Measurements from ENCODE around the gene CBARP.

The CBARP gene

DNA sequence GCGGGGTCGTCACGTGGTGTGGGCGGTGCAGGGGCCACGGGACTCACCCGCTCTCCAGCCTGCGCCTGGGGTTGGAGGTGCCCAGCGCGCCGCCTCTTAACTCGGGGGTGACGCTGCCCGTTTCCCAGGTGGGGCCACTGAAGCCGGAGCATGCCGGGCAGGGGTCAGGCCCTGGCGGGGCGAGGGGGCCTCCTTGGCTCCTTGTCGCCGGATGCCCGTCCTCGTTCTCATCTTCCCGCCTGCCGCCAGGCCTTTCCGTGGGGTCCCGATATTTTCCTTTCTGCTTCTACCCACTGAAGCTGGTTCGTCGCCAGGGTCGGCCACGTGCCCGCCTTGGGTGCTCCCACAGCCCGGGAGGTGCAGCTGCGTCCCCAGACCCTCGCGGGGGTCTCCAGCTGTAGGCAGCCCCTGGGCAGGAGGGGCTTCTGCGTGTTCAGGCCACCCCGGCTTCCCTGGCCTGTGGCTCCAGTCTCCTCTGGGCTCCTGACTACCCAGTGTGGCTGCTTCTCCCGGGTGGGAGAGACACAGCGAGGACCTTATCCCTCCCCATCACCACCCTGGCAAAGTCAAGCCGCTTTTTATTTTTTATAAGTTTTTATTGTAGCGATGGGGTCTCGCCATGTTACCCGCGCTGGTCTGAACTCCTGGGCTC is 38.3 kb upstream of the CBARP start:
- no peak for DNase-seq (ENCODE audit: low read depth in 2 of 2)

DNA sequence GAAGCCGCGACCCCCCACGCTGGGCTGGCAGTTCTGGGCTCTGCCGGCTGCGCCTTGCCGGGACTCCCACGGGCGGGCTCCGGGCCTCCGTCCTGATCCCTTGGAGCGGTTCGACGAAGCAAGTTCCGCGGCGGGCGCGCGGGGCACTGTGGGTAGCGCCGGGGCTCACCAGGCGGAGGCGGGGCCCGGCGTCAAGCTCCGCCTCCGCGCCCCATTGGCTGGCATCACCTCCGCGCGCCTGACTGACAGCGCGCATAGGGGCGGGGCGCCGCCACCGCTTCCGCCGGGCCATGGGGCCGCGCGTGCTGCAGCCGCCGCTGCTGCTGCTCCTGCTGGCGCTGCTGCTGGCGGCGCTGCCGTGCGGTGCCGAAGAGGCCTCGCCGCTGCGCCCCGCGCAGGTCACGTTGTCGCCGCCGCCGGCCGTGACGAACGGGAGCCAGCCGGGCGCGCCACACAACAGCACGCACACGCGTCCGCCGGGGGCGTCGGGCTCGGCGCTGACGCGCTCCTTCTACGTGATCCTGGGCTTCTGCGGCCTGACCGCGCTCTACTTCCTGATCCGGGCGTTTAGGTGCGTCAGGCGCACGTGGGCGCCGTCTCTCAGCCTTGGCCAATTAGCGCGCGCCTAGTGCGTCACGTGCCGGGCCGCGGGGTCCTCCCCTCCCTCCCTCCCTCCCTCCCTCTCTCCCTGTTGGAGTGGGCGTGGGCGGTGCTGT is 37.6 kb upstream of the CBARP start, which contains the start of gene FAM174C:
TSS of gene FAM174C (plus strand) at position 271 of the 716 bp plus-strand sequence. CDS start at position 291, 20 bp downstream.
- DNase-seq (ENCODE audit: low read depth in 2 of 2): peak; percentile 92 to 93

DNA sequence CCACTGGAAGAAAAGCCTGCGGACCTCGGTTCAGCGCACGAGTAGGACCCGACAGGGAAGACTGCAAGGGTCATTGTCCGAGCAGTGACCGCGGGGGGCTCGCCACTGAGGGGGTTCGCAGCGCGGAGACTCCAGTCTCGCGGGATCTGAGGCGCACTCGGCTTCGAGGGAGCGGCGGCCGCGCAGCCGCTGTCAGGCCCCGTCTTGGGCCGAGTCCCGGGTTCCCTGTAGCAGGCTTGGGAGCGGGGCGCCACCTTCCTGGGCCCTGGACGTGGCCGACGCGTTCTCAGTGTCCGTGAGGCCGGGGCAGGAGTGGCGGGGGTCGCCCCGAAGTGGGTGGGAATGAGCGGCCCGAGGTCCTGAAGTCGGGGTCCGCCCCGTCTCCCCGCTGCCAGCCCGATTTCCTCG is 37.1 kb upstream of the CBARP start:
- no peak for DNase-seq (ENCODE audit: low read depth in 2 of 2)

DNA sequence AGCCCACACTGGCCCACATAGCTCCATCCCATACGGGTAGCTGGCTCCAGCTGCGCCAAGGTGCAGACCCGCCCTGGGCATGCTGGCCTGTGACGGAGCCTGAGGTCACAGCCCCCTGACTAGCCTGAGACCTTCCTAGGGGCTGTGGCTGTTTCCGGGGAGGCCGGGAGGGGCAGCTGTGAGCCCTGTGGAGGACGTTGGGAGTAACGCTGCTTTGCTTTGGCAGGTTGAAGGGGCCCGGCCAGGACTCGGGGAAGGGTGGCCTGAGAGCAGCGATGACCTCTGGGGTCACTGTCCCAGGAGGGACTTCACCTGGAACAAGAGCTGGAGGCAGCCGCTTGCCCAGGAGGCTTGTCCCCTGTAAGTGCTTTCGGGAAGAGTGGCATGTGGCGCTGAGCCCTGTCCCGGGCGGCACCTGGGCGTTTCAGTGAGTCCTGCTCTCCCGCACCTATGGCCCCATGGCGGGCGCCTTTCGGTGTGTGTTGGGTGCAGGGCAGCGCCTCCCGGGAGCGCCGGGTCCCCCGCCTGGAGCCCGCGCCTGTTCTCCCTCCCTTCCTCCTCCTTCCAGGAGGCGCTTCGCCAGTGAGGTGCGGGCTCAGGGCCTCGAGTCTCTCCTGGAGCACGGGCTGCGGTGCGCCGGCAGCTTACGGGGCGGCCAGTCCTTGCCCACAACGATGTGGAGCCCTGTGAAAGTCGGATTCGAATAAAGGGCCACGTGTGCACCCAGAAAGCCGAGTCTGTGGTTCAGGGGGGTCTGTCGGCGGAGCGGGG is 36.5 kb upstream of the CBARP start:
- no peak for DNase-seq (ENCODE audit: low read depth in 2 of 2)

DNA sequence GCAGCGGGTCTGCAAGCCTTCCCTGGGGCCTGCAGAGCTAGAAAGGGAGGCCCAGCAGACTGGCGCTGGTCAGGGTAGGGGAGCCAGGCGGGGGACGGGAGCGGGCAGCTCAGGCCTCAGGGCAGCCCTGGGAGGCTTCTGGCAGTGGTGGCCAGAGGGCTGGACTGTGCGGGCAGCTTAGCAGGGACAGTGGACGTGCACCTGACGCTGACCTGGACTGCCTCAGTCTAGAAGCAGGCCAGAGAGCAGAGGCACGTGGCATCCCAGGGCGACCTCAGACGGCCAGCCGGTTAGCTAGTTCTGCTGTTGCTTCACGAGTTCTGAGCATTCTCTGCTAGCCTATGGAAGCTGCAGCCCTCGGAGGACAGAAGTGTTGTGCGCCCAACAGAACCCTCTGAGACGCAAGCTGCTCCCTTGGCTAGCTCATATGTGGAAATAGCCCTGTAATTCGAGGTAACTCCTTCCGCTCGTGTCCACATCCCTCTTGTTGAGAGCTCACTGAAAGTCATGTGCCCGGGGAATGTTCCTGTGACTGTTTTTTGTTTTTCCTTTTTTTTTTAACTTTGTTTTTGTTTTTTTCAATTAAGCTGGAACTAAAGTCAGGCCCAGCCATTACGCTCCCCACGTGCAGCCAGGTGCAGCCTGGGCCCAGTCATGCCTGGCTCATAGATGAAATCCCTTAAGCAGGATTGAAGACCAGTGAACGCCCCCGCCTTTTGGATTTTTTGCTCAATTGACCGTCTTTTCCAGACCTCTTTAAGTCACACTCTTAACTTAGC is 35.6 kb upstream of the CBARP start:
- DNase-seq (ENCODE audit: low read depth in 2 of 2): no peak

DNA sequence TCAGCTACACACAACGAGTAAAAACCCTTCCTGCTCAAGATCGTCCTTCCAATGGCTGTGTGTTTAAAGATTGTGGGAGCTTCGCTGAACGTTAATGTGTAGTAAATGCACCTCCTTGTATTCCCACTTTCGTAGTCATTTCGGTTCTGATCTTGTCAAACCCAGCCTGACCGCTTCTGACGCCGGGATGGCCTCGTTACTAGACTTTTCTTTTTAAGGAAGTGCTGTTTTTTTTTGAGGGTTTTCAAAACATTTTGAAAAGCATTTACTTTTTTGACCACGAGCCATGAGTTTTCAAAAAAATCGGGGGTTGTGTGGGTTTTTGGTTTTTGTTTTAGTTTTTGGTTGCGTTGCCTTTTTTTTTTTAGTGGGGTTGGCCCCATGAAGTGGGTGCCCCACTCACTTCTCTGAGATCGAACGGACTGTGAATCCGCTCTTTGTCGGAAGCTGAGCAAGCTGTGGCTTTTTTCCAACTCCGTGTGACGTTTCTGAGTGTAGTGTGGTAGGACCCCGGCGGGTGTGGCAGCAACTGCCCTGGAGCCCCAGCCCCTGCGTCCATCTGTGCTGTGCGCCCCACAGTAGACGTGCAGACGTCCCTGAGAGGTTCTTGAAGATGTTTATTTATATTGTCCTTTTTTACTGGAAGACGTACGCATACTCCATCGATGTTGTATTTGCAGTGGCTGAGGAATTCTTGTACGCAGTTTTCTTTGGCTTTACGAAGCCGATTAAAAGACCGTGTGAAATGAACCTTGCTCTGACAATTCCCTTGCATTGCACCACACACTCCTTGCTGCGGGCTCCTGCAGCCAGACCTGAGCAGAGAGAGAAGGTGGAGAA is 34.8 kb upstream of the CBARP start:
- DNase-seq (ENCODE audit: low read depth in 2 of 2): no peak

DNA sequence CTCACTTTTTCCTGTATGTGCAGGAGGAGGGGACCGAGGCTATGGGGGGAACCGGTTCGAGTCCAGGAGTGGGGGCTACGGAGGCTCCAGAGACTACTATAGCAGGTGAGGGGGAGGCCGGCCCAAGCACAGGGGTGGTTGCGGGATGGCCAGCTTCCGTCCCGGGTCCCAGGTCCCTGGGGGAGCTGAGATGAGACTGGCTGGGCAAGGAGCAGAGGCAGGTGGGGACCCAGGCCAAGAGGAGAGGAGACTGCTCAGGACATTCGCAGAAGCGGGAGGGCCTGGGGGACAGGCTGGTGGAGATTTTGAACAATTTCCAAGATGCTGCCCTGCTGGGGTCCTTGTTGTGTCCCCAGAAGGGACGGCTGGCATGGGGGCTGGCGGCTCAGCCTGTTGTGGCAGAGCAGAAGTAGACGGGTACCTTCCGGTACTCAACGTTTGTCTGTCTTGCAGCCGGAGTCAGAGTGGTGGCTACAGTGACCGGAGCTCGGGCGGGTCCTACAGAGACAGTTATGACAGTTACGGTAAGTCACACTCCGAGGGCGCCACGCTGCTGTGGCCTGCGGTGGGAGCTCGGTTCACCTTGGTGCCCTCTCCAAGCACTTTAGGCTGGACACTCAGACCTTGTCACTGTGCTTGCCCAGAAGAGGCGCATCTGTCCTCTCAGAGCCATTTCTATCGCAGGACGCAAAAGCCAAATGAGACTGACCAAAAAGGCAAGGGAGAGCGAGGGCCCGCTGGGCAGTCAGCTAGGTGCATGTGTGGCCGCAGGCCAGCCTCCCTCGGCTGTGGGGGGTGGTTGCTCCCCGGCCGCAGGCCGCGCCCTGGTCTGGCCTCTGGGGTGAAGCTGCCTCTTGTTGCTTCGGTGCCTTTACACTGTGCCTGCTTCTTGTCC is 34.0 kb upstream of the CBARP start:
- DNase-seq (ENCODE audit: low read depth in 2 of 2): no peak

DNA sequence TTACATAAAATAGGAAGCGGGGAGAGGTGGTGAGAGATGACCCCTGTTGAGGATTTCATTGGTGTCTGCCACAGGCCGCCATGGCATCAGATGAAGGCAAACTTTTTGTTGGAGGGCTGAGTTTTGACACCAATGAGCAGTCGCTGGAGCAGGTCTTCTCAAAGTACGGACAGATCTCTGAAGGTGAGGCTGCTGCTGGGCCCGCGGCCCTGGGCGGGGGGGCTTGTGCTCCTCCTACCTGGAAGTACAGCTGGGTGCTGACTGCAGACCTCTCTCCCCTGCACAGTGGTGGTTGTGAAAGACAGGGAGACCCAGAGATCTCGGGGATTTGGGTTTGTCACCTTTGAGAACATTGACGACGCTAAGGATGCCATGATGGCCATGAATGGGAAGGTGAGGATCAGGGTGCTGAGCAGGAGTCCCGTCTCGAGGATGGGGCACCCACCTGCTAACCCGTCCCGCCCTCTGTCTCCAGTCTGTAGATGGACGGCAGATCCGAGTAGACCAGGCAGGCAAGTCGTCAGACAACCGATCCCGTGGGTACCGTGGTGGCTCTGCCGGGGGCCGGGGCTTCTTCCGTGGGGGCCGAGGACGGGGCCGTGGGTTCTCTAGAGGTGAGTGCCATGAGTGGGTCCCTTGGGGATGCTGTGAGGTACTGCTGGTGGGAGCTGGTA is 33.2 kb upstream of the CBARP start:
- no peak for DNase-seq (ENCODE audit: low read depth in 2 of 2)

DNA sequence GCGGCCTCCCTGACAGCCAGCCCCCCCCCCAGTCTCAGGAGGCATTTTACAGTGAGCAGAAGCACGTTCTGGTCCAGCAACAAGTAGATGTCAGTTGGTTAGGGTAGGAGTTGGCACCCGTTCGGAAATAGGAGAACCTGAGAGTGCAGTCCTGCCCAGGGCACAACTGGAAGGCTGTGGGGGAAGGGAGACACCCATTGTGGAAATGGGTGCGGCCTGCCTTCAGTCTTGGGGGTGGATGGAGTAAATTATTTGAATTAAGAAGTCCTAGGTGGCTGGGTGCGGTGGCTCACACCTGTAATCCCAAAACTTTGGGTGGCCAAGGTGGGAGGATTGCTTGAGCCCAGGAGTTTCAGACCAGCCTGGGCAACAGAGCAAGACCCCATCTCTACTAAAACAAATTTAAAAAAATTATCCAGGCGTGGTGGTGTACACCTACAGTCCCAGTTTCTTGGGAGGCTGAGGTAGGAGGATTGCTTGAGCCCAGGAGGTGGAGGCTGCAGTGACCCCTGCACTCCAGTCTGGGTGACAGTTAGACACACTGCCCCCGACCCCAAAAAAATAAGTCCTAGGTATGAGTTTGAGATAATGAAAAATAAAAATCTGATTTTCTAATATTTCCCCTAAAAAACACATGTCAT is 32.5 kb upstream of the CBARP start:
- no peak for DNase-seq (ENCODE audit: low read depth in 2 of 2)

DNA sequence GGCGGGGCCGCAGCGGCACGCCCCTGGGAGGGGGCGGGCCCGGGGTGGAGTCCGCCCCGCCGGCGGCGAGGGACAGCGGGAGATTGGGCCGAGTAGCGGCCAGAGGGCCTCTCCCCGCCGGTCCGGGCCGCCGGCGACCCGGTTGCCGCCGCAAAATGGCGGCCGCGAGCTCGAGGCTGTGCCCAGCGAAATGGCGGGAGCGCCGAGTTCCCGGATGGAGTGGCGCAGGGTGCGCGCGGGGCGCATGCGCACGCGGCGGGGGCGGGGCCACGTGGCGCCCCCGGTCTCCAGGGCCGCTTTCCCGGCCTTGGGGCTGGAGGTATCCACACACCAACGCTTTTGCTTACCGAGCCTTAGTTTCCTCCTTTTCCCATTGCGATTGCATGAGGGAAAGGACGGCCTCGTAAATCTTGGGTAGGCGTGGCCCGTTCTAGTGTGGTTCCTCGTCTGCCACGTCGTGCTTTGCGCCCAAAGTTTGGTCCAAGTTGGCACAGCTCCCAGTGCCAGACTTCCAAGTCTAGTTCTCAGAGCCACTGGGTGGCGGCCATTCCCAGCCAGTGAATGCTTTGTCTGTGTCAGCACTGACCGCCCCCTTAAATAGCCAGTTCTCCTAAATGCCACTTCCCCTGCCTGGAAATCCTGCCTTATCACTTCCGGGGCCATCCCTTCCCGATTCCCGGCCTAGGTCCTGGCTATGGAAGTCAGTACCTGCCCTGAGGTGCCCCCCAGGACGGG is 31.8 kb upstream of the CBARP start:
- DNase-seq (ENCODE audit: low read depth in 2 of 2): peak; percentile 68 to 71

DNA sequence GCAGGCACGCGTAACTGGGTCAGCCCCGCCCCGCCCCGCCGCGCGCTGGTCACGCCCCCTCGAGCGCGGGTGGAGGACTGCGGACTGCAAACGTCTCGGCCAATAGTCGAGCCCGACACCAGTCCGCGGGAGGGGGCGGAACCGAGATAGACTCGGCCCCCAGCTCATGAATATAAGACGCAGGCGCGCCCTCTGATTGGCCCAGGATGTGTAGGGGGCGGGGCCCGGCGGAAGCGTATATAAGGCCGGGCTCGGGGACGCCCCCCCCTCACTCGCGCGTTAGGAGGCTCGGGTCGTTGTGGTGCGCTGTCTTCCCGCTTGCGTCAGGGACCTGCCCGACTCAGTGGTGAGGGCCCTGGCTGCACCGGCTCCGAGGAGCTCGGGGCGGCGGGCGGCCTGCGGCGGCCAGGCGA is 31.3 kb upstream of the CBARP start, which contains the start of gene CIRBP:
TSS of gene CIRBP (plus strand) at position 268 of the 413 bp plus-strand sequence. CDS start 1,602 bp downstream, outside the sequence.
- peak; percentile 98 for DNase-seq (ENCODE audit: low read depth in 2 of 2)

DNA sequence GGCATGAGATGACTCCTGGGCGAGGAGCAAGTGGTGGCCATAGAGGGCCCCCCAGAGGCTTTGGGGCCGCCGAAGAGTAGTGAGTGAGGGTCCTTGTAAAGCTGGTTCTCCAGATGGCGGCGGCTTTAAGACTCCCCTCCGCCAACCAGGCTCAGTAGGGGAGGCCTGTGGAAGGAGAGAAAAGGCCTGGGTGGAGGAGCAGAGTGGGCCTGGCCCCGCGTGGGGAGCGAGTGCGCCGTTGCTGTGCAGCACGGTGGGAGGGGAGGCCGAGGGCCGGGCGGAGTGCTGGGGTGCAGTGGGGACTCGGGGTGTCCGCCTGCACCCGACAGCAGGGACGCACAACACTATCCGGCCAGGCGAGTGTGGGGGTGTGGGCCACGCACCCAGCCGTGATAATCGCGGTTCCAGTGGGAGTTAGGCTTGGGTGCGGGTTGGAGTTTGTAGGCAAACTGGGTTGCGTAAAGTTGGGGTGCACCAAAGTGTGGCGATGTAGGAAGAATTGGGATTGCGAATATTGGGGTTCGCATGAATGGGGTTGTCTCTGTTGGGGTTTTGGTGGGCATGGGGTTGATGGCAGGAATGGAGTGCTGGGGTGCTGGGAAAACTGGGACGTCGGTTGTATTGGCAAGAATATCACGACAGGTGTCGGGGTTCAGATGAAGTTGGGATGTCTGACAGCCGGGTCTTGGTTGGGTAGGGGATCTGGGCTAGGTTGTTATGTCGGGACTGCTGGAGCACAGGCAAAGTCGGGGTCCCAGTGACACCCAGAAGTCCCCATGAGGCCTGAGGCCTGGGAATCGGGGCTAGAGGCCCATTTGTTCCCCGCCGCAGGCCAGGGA is 30.6 kb upstream of the CBARP start:
- no peak for DNase-seq (ENCODE audit: low read depth in 2 of 2)

DNA sequence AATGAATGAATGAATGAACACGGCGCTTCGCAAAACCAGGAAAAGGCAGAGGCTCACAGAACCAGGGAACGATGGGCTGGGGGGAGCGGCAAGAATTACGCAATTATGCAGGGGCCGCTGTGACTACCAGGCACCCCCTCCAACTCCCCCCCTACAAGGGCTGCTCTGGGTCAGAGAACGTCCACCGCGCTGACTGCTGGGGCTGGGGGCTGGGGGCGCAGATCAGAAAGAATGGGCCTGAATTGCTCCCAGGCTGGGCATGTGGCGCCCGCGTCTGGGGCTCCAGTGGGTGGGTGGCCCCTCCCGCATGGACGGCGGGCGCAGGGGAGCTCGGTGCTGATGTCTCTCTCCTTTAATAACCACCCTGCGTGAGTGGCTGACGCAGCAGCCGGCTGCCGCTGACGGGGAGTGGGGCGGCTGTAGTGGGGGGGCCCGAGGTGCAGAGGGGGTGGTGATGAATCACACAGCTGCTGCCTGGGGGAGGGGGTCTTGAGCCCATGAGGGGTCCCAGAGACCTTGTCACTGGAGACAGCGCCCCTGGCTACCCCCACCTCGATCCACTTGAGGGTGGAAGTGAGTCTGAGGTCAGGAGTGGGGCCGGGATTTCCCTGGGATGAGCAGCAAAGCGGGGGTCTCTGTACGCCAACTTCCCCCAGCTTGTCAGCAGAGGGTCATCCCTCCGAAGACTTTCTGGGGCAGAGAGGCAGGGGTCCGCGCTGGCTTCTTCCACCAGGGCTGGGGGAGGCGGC is 29.8 kb upstream of the CBARP start:
- DNase-seq (ENCODE audit: low read depth in 2 of 2): no peak

DNA sequence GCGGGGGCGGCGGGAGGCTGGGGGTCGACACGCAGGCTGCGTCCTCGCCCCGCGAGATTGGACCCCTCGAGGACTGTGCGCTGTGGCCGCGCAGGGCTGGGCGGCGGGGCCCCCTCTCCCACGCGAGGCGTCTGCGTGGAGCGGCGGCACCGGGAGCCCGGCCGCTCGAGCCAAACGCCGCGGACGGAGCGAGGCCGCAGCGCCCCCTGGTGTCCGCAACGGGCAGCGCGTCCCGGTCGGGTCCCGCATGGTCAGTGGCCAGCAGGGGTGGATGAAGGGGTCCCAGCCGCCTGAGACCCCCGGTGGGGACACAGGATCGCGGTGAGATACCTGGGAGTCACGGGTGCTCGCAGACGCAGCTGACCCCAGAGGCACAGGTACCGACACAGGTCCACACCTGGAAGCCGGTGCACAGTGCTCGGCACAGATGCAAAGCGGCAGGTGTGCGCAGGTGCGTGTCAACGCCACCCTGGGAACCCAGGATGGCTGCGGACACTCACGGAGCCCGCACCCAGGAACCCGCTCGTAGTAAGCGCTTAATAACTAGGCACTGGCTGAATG is 29.2 kb upstream of the CBARP start:
- no peak for DNase-seq (ENCODE audit: low read depth in 2 of 2)

DNA sequence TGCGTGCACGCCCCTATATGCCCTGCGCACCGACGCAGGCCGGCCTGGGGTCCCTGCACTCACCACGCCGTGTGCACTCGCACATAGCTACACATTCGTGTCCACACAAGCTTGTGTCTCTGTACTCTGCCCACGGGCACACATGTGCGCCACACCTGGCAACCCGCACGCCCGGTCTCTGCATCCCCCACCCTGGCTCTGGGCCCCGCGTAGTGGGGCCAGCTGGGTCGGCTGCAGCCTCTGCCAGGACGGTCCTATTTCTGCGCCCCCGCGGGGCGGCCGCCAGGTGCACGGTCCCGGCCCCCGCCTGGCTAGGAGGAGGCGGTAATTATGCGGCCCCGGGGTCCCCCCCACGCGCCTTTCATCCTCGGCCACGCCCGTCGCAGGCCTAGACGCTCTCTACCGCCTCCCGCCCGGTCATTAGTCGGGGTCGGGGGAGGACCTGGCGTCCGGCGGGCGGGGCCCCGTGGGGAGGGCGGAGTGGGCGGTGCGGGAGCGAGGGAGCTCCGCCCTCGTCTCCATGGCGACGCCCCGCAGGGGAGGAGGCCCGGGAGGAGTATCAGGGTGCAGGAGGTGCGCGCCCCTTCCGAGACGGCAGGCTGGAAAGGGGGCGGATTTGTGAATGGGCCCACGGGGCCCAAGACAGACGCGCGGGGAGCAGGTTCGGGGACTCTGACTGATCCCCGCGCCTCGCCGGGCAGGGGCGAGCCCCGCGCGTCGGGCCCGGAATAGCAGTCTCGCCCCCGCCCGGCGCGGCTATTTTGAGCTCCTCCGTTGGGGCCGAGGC is 28.5 kb upstream of the CBARP start:
- DNase-seq (ENCODE audit: low read depth in 2 of 2): peak in 1 of 2 experiments; percentile 61

Measured in fibroblast of skin of left quadriceps (primary cell).